CD4-positive, alpha-beta memory T cell (primary cell): ENCODE measurements around the gene TP53I11. TPM values are rescaled to one million over a fixed set of nuclear protein-coding genes. Genes with fewer than 3 reads are reported as not detected.

Experiments
- CTCF ChIA-PET: fragments of 350-600 bp; sonication (Branson Sonifier 250); formaldehyde crosslinking; loops from one replicate; lab custom pipeline; 2021; ENCODE audit warnings: inconsistent platforms; ENCODE audit not compliant: partially characterized antibody; lab: Charles Lee
- POLR2A ChIA-PET: fragments of 350-600 bp; sonication (Branson Sonifier 250); formaldehyde crosslinking; loops from one replicate; lab custom pipeline; 2021; ENCODE audit not compliant: partially characterized antibody; lab: Charles Lee
- DNase-seq, 5 donors: peaks; one replicate each; pipeline versions ENCODE4 v3.0.0 to v3.0.0-alpha.2; 2020 to 2022; ENCODE audit warnings: mixed read lengths in 1 of 5
- H3K27ac ChIP-seq: one replicate; pipeline ENCODE4 v1.7.0; 2013; ENCODE audit warnings: low read depth, low read length
- H3K27me3 ChIP-seq: 2 replicates; pipeline ENCODE4 v1.7.0; 2013; ENCODE audit warnings: mild to moderate bottlenecking, low read length, moderate library complexity; ENCODE audit not compliant: insufficient read depth
- H3K36me3 ChIP-seq: 2 replicates; pipeline ENCODE4 v1.7.0; 2013; ENCODE audit warnings: mild to moderate bottlenecking, low read length, moderate library complexity; ENCODE audit not compliant: insufficient read depth
- H3K4me1 ChIP-seq: 2 replicates; pipeline ENCODE4 v1.7.0; 2013; ENCODE audit warnings: mild to moderate bottlenecking, low read length, moderate library complexity; ENCODE audit not compliant: insufficient read depth
- H3K4me3 ChIP-seq, 2 donors: one replicate each; pipeline ENCODE4 v1.7.0; 2013; ENCODE audit warnings: low read length in 2 of 2, mild to moderate bottlenecking in 1 of 2
- H3K9me3 ChIP-seq, 2 donors: one replicate each; pipeline ENCODE4 v1.7.0; 2013; ENCODE audit warnings: low read length in 2 of 2, control low read depth in 1 of 2; ENCODE audit not compliant: control insufficient read depth in 1 of 2
- H3K27ac Mint-ChIP-seq, 7 donors: one replicate each; pipeline ENCODE4 v1.8.0; 2020 to 2021; ENCODE audit warnings: mixed read lengths in 7 of 7, mild to moderate bottlenecking in 6 of 7, inconsistent platforms in 3 of 7, moderate library complexity in 3 of 7
- H3K27me3 Mint-ChIP-seq, 2 donors: one replicate each; pipeline ENCODE4 v1.8.0; 2020 to 2021; ENCODE audit warnings: mixed read lengths in 2 of 2
- H3K36me3 Mint-ChIP-seq, 2 donors: one replicate each; pipeline ENCODE4 v1.8.0; 2020 to 2021; ENCODE audit warnings: mixed read lengths in 2 of 2, inconsistent platforms in 1 of 2, mild to moderate bottlenecking in 1 of 2
- H3K4me1 Mint-ChIP-seq, 4 donors: one replicate each; pipeline ENCODE4 v1.8.0; 2020 to 2021; ENCODE audit warnings: mixed read lengths in 4 of 4, mild to moderate bottlenecking in 1 of 4
- H3K4me3 Mint-ChIP-seq, 8 donors: one replicate each; pipeline ENCODE4 v1.8.0; 2020 to 2021; ENCODE audit warnings: mixed read lengths in 8 of 8, mild to moderate bottlenecking in 7 of 8, moderate library complexity in 6 of 8, inconsistent platforms in 3 of 8
- H3K9me3 Mint-ChIP-seq, 8 donors: one replicate each; pipeline ENCODE4 v1.8.0; 2020 to 2021; ENCODE audit warnings: mixed read lengths in 8 of 8, mild to moderate bottlenecking in 5 of 8, inconsistent platforms in 3 of 8, moderate library complexity in 1 of 8
- intact Hi-C: fragments of 100-400 bp; cut with micrococcal nuclease; formaldehyde crosslinking; loops from one replicate; pipeline ENCODE4 v1.15.1; 2023
- polyA plus RNA-seq, 2 donors: library from polyadenylated mRNA; unstranded; fragments of 300-500 nt; fragmentation: Illumina TruSeq; gene quantifications; one replicate each; pipeline ENCODE4 v1.2.3, GENCODE V29; 2021
- total RNA-seq, 2 experiments: library from RNA; stranded (reverse); gene quantifications; one replicate each; pipeline ENCODE4 v1.2.3, GENCODE V29; 2021

Gene TP53I11
- total and polyA plus RNA-seq, 4 experiments from 2014 or later = 1.1 to 7.0 (median 5.1) TPM

DNA sequence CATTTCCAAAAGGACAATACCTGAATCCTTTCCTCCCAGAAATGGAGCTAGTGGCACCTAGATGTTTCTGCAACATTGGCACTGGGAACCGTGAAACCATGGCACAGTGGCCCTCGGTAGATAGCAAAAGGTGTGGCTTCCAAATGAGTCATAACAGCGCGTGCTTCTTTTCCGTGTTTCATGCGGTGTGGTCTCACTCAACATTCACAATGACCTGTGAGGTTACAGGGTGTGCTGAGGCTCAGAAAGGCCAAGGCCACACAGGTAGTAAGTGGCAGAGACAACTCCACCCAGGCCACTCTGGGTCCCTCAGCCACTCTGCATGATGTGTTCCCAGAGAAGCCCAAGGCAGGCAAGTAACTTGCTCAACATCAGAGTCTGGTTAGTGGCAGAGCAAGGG is 67.4 kb downstream of the TP53I11 start:
- intact Hi-C loops = no loop called here
- no peaks in the 10 kb centered on the region for H3K9me3 ChIP-seq
- Mint-ChIP-seq H3K9me3 (no peaks in the 10 kb centered on the region), H3K4me1 (peaks cover 4 to 30% (median 10%) of the 10 kb centered on the region in 4 donors), H3K36me3 (peaks cover 7 to 28% of the 10 kb centered on the region in 2 donors), H3K27me3 (no peaks in the 10 kb centered on the region), H3K4me3 (no peak overlapping the region), H3K27ac (peak overlapping the region in 2 of 7 donors; percentile 9 to 52)
- H3K27me3 ChIP-seq = no peaks in the 10 kb centered on the region
- ChIA-PET CTCF (interaction anchor here (1.4 to 3.0 kb wide), 2 partner anchors 28 to 326 kb away, joined by 3 to 10 read pairs; no protein-coding TSS in a partner anchor), POLR2A (no interaction called here)
- no peak overlapping the region for H3K27ac ChIP-seq
- DNase-seq = no peak
- no peaks in the 10 kb centered on the region for H3K4me1 ChIP-seq
- no peak overlapping the region for H3K4me3 ChIP-seq
- no peaks in the 10 kb centered on the region for H3K36me3 ChIP-seq

Other genes starting within 250 kb of the TP53I11 start
- gene TSPAN18, start 223.9 kb downstream of the TP53I11 start, total RNA-seq = 10 to 100 TPM; 17.1 to 19.3 TPM
- 10 to 100 TPM in 1 of 2 donors, 1 to 10 TPM in 1; 7.3 to 48.6 TPM for gene TSPAN18, start 223.9 kb downstream of the TP53I11 start, polyA plus RNA-seq
- 1 to 10 TPM; 8.0 to 8.5 TPM for gene PRDM11, start 195.8 kb upstream of the TP53I11 start, total RNA-seq
- gene PRDM11, start 195.8 kb upstream of the TP53I11 start, polyA plus RNA-seq = under 1 TPM; 0.30 to 0.85 TPM